ENCODE measurements around the gene C2CD4A. TPM values are rescaled to one million over a fixed set of nuclear protein-coding genes. Genes with fewer than 3 reads are reported as not detected.

C2CD4A gene
- total and polyA plus RNA-seq, 4 donors: under 0.01 to 0.02 TPM; not detected in 2

GRCh38 chr15:62021991-62022600, 44.7 kb upstream of the C2CD4A start:
- TF ChIP-seq SP1 (IDR thresholded peaks at IDR 0.05): no peak
- peak in 1 of 2 donors; percentile 4 for TF ChIP-seq RAD21 (IDR thresholded peaks at IDR 0.05)
- 99% methylated on average over 3 of the region's 3 CpGs for WGBS
- no peak for DNase-seq (ENCODE audit: low spot score)

DNA sequence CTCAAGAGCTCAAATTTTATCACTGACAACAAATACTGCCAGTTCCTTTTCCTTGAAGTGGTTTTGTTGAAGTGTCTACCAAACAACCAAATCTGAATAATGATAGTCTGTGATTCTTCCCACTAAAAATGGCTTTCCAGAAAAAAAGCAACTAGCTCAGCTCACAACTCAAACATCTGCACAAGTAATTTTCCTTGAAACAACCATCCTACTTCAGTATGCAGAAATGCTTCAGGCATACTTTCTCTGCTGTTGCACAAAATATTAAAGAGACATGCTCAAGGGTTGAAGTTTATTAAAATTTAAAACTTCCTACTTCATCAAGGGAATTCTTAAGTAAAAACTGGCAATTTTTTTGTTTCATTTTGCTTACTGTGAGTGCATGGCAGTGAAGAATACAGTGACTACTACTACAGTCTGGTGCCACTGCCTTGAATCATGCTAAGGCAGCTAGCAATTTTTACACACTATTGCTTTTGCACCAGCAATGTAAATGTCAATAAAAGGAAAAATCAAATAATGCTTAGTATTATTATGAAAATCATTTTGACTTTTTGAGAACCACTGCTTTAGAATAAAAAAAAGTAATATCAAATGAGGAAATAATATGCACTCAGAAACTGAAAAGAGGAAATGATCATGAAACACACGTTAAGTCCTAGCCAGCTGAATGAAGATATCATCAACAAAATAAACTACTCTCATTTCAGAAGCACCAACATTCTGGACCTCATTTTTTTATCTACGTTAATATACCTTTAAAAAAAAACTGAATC, 40.1 kb upstream of the C2CD4A start:
- H3K9ac ChIP-seq (ENCODE audit: low read depth in 1 of 2, low read length in 2 of 2): no peak overlapping the region
- 78% methylated on average over 2 of the region's 2 CpGs for WGBS
- DNase-seq (ENCODE audit: low spot score): no peak
- no peaks in the 10 kb centered on the region for H3K27me3 ChIP-seq (ENCODE audit: control insufficient read depth in 4 of 4, insufficient read depth in 4 of 4, low read length in 3 of 4)
- H3K4me3 ChIP-seq (ENCODE audit: low read depth in 1 of 3, low read length in 3 of 3): no peak overlapping the region
- H3K4me1 ChIP-seq (ENCODE audit: control insufficient read depth in 4 of 4, insufficient read depth in 4 of 4, low read length in 3 of 4): no peaks in the 10 kb centered on the region
- TF ChIP-seq RAD21 (IDR thresholded peaks at IDR 0.05) (no peak), SP1 (IDR thresholded peaks at IDR 0.05) (no peak), GABPA (IDR thresholded peaks at IDR 0.05 in 1 of 2, conservative IDR thresholded peaks at IDR 0.05 in 1 of 2) (no peak), CTCF (IDR thresholded peaks at IDR 0.05; ENCODE audit: low read depth, low read length, missing input control) (no peak), FOXA2 (IDR thresholded peaks at IDR 0.05) (no peak), HNF4A (conservative IDR thresholded peaks at IDR 0.05) (no peak), RXRA (IDR thresholded peaks at IDR 0.05) (no peak), HNF4G (IDR thresholded peaks at IDR 0.05) (no peak), JUND (IDR thresholded peaks at IDR 0.05) (no peak), FOXA1 (IDR thresholded peaks at IDR 0.05) (no peak), EGR1 (IDR thresholded peaks at IDR 0.05; ENCODE audit: low read depth in 2 of 2) (no peak), YY1 (IDR thresholded peaks at IDR 0.05) (no peak), TAF1 (conservative IDR thresholded peaks at IDR 0.05) (no peak), NR2F2 (IDR thresholded peaks at IDR 0.05) (no peak)
- TF ChIP-seq, protein P1, sequence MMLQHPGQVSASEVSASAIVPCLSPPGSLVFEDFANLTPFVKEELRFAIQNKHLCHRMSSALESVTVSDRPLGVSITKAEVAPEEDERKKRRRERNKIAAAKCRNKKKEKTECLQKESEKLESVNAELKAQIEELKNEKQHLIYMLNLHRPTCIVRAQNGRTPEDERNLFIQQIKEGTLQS (IDR thresholded peaks at IDR 0.05): no peak
- TF ChIP-seq, protein P2, sequence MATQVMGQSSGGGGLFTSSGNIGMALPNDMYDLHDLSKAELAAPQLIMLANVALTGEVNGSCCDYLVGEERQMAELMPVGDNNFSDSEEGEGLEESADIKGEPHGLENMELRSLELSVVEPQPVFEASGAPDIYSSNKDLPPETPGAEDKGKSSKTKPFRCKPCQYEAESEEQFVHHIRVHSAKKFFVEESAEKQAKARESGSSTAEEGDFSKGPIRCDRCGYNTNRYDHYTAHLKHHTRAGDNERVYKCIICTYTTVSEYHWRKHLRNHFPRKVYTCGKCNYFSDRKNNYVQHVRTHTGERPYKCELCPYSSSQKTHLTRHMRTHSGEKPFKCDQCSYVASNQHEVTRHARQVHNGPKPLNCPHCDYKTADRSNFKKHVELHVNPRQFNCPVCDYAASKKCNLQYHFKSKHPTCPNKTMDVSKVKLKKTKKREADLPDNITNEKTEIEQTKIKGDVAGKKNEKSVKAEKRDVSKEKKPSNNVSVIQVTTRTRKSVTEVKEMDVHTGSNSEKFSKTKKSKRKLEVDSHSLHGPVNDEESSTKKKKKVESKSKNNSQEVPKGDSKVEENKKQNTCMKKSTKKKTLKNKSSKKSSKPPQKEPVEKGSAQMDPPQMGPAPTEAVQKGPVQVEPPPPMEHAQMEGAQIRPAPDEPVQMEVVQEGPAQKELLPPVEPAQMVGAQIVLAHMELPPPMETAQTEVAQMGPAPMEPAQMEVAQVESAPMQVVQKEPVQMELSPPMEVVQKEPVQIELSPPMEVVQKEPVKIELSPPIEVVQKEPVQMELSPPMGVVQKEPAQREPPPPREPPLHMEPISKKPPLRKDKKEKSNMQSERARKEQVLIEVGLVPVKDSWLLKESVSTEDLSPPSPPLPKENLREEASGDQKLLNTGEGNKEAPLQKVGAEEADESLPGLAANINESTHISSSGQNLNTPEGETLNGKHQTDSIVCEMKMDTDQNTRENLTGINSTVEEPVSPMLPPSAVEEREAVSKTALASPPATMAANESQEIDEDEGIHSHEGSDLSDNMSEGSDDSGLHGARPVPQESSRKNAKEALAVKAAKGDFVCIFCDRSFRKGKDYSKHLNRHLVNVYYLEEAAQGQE (IDR thresholded peaks at IDR 0.05): no peak
- TF ChIP-seq, protein P3, sequence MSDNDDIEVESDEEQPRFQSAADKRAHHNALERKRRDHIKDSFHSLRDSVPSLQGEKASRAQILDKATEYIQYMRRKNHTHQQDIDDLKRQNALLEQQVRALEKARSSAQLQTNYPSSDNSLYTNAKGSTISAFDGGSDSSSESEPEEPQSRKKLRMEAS (IDR thresholded peaks at IDR 0.05): no peak
- TF ChIP-seq, protein P4, sequence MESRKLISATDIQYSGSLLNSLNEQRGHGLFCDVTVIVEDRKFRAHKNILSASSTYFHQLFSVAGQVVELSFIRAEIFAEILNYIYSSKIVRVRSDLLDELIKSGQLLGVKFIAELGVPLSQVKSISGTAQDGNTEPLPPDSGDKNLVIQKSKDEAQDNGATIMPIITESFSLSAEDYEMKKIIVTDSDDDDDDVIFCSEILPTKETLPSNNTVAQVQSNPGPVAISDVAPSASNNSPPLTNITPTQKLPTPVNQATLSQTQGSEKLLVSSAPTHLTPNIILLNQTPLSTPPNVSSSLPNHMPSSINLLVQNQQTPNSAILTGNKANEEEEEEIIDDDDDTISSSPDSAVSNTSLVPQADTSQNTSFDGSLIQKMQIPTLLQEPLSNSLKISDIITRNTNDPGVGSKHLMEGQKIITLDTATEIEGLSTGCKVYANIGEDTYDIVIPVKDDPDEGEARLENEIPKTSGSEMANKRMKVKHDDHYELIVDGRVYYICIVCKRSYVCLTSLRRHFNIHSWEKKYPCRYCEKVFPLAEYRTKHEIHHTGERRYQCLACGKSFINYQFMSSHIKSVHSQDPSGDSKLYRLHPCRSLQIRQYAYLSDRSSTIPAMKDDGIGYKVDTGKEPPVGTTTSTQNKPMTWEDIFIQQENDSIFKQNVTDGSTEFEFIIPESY (IDR thresholded peaks at IDR 0.05): no peak
- H3K36me3 ChIP-seq (ENCODE audit: control insufficient read depth in 4 of 4, insufficient read depth in 3 of 4, low read depth in 1 of 4, low read length in 3 of 4): peaks cover 0 to 4% (median 2%) of the 10 kb centered on the region in 4 donors
- no peak overlapping the region for H3K27ac ChIP-seq (ENCODE audit: low read depth in 1 of 2, low read length in 2 of 2)
- no peaks in the 10 kb centered on the region for H3K9me3 ChIP-seq (ENCODE audit: control insufficient read depth in 4 of 4, low read length in 3 of 4)

More at GRCh38 chr15:62021991-62022600, 44.7 kb upstream of the C2CD4A start:
- Histone ChIP-seq H3K27ac (ENCODE audit: low read depth in 1 of 2, low read length in 2 of 2) (no peak overlapping the region), H3K9ac (ENCODE audit: low read depth in 1 of 2, low read length in 2 of 2) (no peak overlapping the region), H3K4me1 (ENCODE audit: control insufficient read depth in 4 of 4, insufficient read depth in 4 of 4, low read length in 3 of 4) (no peaks in the 10 kb centered on the region), H3K4me3 (ENCODE audit: low read depth in 1 of 3, low read length in 3 of 3) (no peak overlapping the region), H3K36me3 (ENCODE audit: control insufficient read depth in 4 of 4, insufficient read depth in 3 of 4, low read depth in 1 of 4, low read length in 3 of 4) (peaks cover 0 to 7% (median 5%) of the 10 kb centered on the region in 4 donors), H3K9me3 (ENCODE audit: control insufficient read depth in 4 of 4, low read length in 3 of 4) (no peaks in the 10 kb centered on the region), H3K27me3 (ENCODE audit: control insufficient read depth in 4 of 4, insufficient read depth in 4 of 4, low read length in 3 of 4) (no peaks in the 10 kb centered on the region)
